Right lobe of liver (tissue), 6 donors: Measurements from ENCODE around the gene OCEL1. TPM values are rescaled to one million over a fixed set of nuclear protein-coding genes. Genes with fewer than 3 reads are reported as not detected.

Experiments
- ATAC-seq, 4 donors: fragments of 200-7000 bp; cut with Tn5 transposase; one replicate each; pipeline ENCODE4 v1.9.1; 2020; ENCODE audit warnings: mild to moderate bottlenecking in 4 of 4, moderate library complexity in 4 of 4
- DNase-seq, 3 donors: peaks; one replicate each; pipeline ENCODE4 v3.0.0-alpha.2; 2020
- H3K27ac ChIP-seq, 3 donors: fragments of 200-600 bp; one replicate each; pipeline ENCODE4 v1.8.0; 2022
- H3K27me3 ChIP-seq, 2 donors: fragments of 200-600 bp; one replicate each; pipeline ENCODE4 v1.8.0; 2022
- H3K36me3 ChIP-seq, 4 donors: fragments of 200-600 bp; sonication (generic) in 1 of 4; one replicate each; pipeline versions ENCODE4 v1.5.1 to v1.8.0; 2017 to 2022; ENCODE audit warnings: control low read depth in 1 of 4
- H3K4me1 ChIP-seq, 4 donors: fragments of 200-600 bp; sonication (generic) in 1 of 4; one replicate each; pipeline versions ENCODE4 v1.5.1 to v1.8.0; 2017 to 2022; ENCODE audit warnings: control low read depth in 1 of 4
- H3K4me3 ChIP-seq, 3 donors: fragments of 200-600 bp; one replicate each; pipeline ENCODE4 v1.8.0; 2022
- H3K9me3 ChIP-seq, 4 donors: fragments of 200-600 bp; sonication (generic) in 1 of 4; one replicate each; pipeline versions ENCODE4 v1.5.1 to v1.8.0; 2017 to 2022; ENCODE audit warnings: control low read depth in 1 of 4
- POLR2A ChIP-seq: fragments of 450-650 bp; IDR thresholded peaks from one replicate; pipeline ENCODE4 v1.6.1; 2017; ENCODE audit warnings: antibody characterized with exemption, mild to moderate bottlenecking
- WGBS: methylation state at CpG from one replicate; pipeline ENCODE4 v1.1.6; 2018; ENCODE audit warnings: low coverage, low lambda C conversion rate; ENCODE audit not compliant: insufficient coverage; ENCODE audit errors: missing lambda C conversion rate; 5-methylcytosine and 5-hydroxymethylcytosine counted together
- intact Hi-C, 2 donors: fragments of 100-400 bp; cut with DNase I; formaldehyde crosslinking; loops; one replicate each; pipeline versions ENCODE4 v1.11.2 to v1.14.1; 2022
- total RNA-seq, 6 experiments: library from RNA; depleted of rRNA in 2 of 6; stranded (reverse); fragments of >200 nt in 2 of 6; fragmentation: NEBNext Ultra II Directional in 3 of 6; extraction: Animal tissue kit (Norgen Biotek cat#: 25700) in 3 of 6; gene quantifications; one replicate each; pipeline versions ENCODE4 v1.1.0 to v1.2.4, GENCODE V29; 2016 to 2023
- TF ChIP-seq, protein P1 (sequence below), 4 donors: fragments of 200-600 bp in 3 of 4; fragments of 450-650 bp in 1 of 4; IDR thresholded peaks; one replicate each; pipeline versions ENCODE4 v1.5.1 to v1.8.0; 2016 to 2022; ENCODE audit warnings: antibody characterized with exemption in 4 of 4, mild to moderate bottlenecking in 2 of 4
- donor health status: DM: no; HTN: yes; CAD: no.
- donor health status: DM: no; HTN: no; CAD: no.
- donor health status: DM: no; HTN: no; CAD: no.
- donor health status: DM: no; HTN: yes; CAD: no.
- donor health status: DM: no; HTN: yes; CAD: no.

The OCEL1 gene
- total RNA-seq, 6 experiments from 2014 or later, result 17.8 to 64.2 (median 31.2) TPM

DNA sequence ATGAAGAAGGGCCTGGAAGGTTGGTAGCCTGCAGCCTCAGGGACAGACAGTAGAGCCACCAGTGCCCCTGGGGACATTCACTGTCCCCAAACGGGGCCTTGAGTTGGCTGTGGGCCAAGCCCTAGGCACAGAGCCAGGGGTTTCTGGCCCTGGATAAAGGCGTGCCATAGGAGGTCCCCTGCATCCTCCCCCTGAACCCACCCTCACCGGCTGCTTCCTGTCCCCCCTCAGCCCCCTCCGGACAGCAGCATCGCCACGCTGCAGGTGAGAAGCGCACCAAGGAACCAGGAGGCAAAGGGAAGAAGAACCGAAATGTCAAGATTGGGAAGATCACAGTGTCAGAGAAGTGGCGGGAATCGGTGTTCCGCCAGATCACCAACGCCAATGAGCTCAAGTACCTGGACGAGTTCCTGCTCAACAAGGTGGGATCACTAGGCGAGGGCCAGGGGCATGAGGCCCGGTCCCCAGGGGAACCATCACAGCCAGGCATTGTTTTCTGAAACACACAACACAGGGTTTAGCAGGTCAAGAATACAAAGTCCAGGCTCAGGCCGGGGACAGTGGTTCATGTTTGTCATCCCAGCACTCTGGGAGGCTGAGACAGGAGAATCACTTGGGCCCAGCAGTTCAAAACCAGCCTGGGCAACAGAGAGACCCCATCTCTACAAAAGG lies 25.5 kb upstream of the OCEL1 start:
- H3K4me3 ChIP-seq, result no peak overlapping the region
- H3K36me3 ChIP-seq, result peaks cover 0 to 49% (median 7%) of the 10 kb centered on the region in 4 donors
- no peak for DNase-seq
- no peaks in the 10 kb centered on the region for H3K9me3 ChIP-seq
- peak overlapping the region in 1 of 3 donors; percentile 37 for H3K27ac ChIP-seq
- H3K27me3 ChIP-seq, result no peaks in the 10 kb centered on the region
- WGBS, result 57% methylated on average over 6 of the region's 16 CpGs
- intact Hi-C loops, result no loop called here
- H3K4me1 ChIP-seq, result peaks cover 0 to 14% (median 7%) of the 10 kb centered on the region in 4 donors
- TF ChIP-seq POLR2A, result no peak
- TF ChIP-seq, protein P1, sequence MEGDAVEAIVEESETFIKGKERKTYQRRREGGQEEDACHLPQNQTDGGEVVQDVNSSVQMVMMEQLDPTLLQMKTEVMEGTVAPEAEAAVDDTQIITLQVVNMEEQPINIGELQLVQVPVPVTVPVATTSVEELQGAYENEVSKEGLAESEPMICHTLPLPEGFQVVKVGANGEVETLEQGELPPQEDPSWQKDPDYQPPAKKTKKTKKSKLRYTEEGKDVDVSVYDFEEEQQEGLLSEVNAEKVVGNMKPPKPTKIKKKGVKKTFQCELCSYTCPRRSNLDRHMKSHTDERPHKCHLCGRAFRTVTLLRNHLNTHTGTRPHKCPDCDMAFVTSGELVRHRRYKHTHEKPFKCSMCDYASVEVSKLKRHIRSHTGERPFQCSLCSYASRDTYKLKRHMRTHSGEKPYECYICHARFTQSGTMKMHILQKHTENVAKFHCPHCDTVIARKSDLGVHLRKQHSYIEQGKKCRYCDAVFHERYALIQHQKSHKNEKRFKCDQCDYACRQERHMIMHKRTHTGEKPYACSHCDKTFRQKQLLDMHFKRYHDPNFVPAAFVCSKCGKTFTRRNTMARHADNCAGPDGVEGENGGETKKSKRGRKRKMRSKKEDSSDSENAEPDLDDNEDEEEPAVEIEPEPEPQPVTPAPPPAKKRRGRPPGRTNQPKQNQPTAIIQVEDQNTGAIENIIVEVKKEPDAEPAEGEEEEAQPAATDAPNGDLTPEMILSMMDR (IDR thresholded peaks at IDR 0.05), result no peak
- peak; percentile 70 to 83 (median 77) for ATAC-seq

DNA sequence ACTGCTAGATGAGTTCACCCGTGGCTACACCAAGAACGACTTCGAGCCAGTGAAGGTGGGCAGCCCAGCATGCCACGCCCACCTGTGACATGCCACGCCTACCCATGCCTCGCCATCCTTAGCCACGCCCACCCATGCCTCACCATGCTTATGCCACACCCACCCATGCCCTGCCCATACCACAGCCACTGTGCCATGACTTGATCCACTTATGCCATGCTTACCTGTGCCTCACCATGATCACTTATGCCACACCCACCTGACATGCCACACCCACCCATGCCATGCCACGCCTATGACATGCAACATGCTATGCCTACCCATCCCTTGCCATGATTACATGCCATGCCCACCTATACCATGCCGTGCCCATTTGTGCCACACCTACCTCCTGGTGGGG lies 23.8 kb upstream of the OCEL1 start:
- Histone ChIP-seq H3K4me1 (peaks cover 0 to 14% (median 7%) of the 10 kb centered on the region in 4 donors), H3K9me3 (no peaks in the 10 kb centered on the region), H3K27me3 (no peaks in the 10 kb centered on the region), H3K4me3 (no peak overlapping the region), H3K36me3 (peaks cover 0 to 57% (median 9%) of the 10 kb centered on the region in 4 donors), H3K27ac (no peak overlapping the region)
- no peak for TF ChIP-seq POLR2A
- TF ChIP-seq, protein P1 (IDR thresholded peaks at IDR 0.05), result no peak
- 100% methylated on average over 2 of the region's 9 CpGs for WGBS
- no peak for ATAC-seq
- intact Hi-C loops, result no loop called here
- no peak for DNase-seq

DNA sequence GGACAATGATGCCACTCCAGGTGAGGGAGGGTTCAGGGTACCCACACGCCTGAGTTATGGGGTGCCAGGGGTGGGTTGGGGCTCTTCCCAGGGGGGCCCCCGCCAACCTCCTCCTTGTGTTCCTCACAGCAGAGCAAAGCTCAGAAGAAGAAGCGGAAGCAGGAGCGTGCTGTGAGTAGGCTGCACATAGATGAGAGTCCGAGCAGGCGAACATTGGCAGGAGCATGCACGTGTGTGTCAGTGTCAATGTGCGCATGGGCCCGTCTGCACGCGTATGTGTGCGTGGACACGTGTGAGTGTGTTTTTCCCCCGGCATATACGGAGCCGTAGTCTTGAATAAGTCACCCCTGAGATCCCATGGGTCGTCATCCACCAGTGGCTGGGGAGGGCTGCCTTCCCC lies 23.3 kb upstream of the OCEL1 start:
- WGBS, result 91% methylated on average over 8 of the region's 17 CpGs
- DNase-seq (no peak), ATAC-seq (no peak)
- Histone ChIP-seq H3K4me1 (peaks cover 0 to 14% (median 7%) of the 10 kb centered on the region in 4 donors), H3K27ac (no peak overlapping the region), H3K9me3 (no peaks in the 10 kb centered on the region), H3K27me3 (no peaks in the 10 kb centered on the region), H3K4me3 (no peak overlapping the region), H3K36me3 (peaks cover 0 to 53% (median 9%) of the 10 kb centered on the region in 4 donors)
- TF ChIP-seq, protein P1 (IDR thresholded peaks at IDR 0.05), result no peak
- no peak for TF ChIP-seq POLR2A
- intact Hi-C loops, result no loop called here

DNA sequence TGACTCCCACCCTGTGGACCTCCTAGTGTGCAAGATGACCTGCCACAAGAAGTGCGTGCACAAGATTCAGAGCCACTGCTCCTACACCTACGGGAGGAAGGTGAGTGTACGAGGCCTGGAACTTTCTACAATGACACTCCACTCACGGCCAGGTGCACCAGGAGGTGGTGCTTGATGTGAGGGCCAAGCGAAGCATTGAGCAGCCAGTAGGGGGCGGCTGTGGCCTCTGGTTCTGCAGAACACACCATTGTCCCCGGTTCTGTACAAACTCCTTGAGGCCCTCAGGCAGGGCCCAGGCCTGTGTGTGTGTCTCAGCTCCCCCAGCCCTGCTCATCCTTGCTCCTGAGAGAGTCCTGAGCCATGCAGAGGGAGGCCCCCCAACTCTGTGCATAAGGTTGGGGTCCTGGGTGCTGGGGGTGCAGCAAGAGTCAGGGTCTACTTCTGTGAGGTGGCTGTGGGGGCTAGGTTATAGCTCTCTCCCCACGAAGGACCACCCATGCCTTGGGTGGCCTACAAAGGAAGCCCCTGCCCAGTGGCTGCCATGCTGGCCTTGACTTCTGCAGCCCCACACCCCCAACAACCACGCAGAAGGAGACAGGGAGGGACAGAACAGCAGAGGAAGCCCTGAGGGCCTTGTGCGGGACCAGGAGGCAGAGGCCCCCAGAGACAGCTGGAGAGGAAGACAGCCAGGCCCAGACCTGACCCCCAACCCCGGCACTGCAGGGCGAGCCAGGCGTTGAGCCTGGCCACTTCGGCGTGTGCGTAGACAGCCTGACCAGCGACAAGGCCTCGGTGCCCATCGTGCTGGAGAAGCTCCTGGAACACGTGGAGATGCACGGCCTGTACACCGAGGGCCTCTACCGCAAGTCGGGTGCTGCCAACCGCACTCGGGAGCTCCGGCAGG lies 20.5 kb upstream of the OCEL1 start:
- ATAC-seq (peak; percentile 63 to 83 (median 76)), DNase-seq (peak in 2 of 3 donors; percentile 73 to 75)
- Histone ChIP-seq H3K4me1 (peaks cover 0 to 8% (median 4%) of the 10 kb centered on the region in 4 donors), H3K4me3 (no peak overlapping the region), H3K36me3 (peaks cover 0 to 44% (median 7%) of the 10 kb centered on the region in 4 donors), H3K27ac (no peak overlapping the region), H3K27me3 (no peaks in the 10 kb centered on the region), H3K9me3 (no peaks in the 10 kb centered on the region)
- no CpG with 5 or more reads among the region's 27 CpGs for WGBS
- intact Hi-C loops, result no loop called here
- TF ChIP-seq, protein P1 (IDR thresholded peaks at IDR 0.05), result peak; percentile 58 to 79 (median 66)
- TF ChIP-seq POLR2A, result no peak
